Measurements from ENCODE around the gene TP53BP1. TPM values are rescaled to one million over a fixed set of nuclear protein-coding genes. Genes with fewer than 3 reads are reported as not detected.

The TP53BP1 gene
- total RNA-seq, 2 donors from 2014 or later, result 23.2 to 31.5 TPM

GRCh38 chr15:43408789-43409188, 84.2 kb downstream of the TP53BP1 start:
- H3K4me3 ChIP-seq, result no peak overlapping the region
- no peak overlapping the region for H3K27ac ChIP-seq
- DNase-seq (ENCODE audit: low spot score) (no peak), ATAC-seq (ENCODE audit: insufficient number of reproducible peaks, low FRiP score, low read depth) (no peak)
- TF ChIP-seq CTCF (IDR thresholded peaks at IDR 0.05), result no peak
- H3K36me3 ChIP-seq, result peaks cover 39% of the 10 kb centered on the region
- H3K9me3 ChIP-seq, result no peaks in the 10 kb centered on the region
- no peaks in the 10 kb centered on the region for H3K4me1 ChIP-seq (ENCODE audit: control insufficient read depth in 1 of 2, low read depth in 2 of 2)
- no peaks in the 10 kb centered on the region for H3K27me3 ChIP-seq (replicated peaks; ENCODE audit: insufficient read depth)

GRCh38 chr15:43406808-43407207, 86.1 kb downstream of the TP53BP1 start:
- TF ChIP-seq CTCF (IDR thresholded peaks at IDR 0.05), result no peak

GRCh38 chr15:43406189-43406588, 86.8 kb downstream of the TP53BP1 start:
- no peak for ATAC-seq (ENCODE audit: insufficient number of reproducible peaks, low FRiP score, low read depth)
- H3K36me3 ChIP-seq, result peaks cover 48% of the 10 kb centered on the region

More at GRCh38 chr15:43406808-43407207, 86.1 kb downstream of the TP53BP1 start:
- DNase-seq (ENCODE audit: low spot score), result no peak
- no peak for ATAC-seq (ENCODE audit: insufficient number of reproducible peaks, low FRiP score, low read depth)
- no peak overlapping the region for H3K27ac ChIP-seq
- no peaks in the 10 kb centered on the region for H3K27me3 ChIP-seq (replicated peaks; ENCODE audit: insufficient read depth)
- no peaks in the 10 kb centered on the region for H3K9me3 ChIP-seq
- peaks cover 46% of the 10 kb centered on the region for H3K36me3 ChIP-seq
- H3K4me1 ChIP-seq (ENCODE audit: control insufficient read depth in 1 of 2, low read depth in 2 of 2), result no peaks in the 10 kb centered on the region
- H3K4me3 ChIP-seq, result no peak overlapping the region

DNA sequence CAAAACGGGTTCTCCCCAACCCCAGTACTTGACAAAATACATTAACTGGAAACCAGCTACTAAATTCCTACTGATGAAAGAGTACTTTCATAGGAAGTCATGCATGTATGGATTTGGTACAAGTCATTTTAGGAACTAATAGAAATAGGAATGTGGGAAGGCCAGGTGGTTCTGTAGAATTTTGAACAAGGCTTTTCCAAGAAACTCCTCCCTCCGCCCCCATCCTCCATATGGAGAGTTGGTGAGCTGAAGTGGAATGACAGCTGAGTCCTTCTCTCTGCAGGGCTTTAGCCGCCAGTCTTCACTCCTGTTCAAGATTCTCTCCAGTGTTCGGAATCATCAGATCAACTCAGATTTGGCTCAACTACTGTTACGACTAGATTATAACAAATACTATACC, 88.8 kb downstream of the TP53BP1 start:
- no peak for DNase-seq (ENCODE audit: low spot score)

More at GRCh38 chr15:43406189-43406588, 86.8 kb downstream of the TP53BP1 start:
- no peak for TF ChIP-seq CTCF (IDR thresholded peaks at IDR 0.05)
- Histone ChIP-seq H3K9me3 (no peaks in the 10 kb centered on the region), H3K27me3 (replicated peaks; ENCODE audit: insufficient read depth) (no peaks in the 10 kb centered on the region), H3K4me3 (no peak overlapping the region), H3K4me1 (ENCODE audit: control insufficient read depth in 1 of 2, low read depth in 2 of 2) (no peaks in the 10 kb centered on the region), H3K27ac (no peak overlapping the region)
- no peak for DNase-seq (ENCODE audit: low spot score)

GRCh38 chr15:43403616-43404015, 89.3 kb downstream of the TP53BP1 start:
- no peaks in the 10 kb centered on the region for H3K27me3 ChIP-seq (replicated peaks; ENCODE audit: insufficient read depth)
- no peaks in the 10 kb centered on the region for H3K9me3 ChIP-seq
- no peak overlapping the region for H3K4me3 ChIP-seq
- peaks cover 51% of the 10 kb centered on the region for H3K36me3 ChIP-seq
- no peak overlapping the region for H3K27ac ChIP-seq
- DNase-seq (ENCODE audit: low spot score) (no peak), ATAC-seq (ENCODE audit: insufficient number of reproducible peaks, low FRiP score, low read depth) (no peak)
- no peak for TF ChIP-seq CTCF (IDR thresholded peaks at IDR 0.05)
- H3K4me1 ChIP-seq (ENCODE audit: control insufficient read depth in 1 of 2, low read depth in 2 of 2), result no peaks in the 10 kb centered on the region

More for the DNA sequence above, 88.8 kb downstream of the TP53BP1 start:
- Histone ChIP-seq H3K9me3 (no peaks in the 10 kb centered on the region), H3K36me3 (peaks cover 54% of the 10 kb centered on the region), H3K27me3 (replicated peaks; ENCODE audit: insufficient read depth) (no peaks in the 10 kb centered on the region), H3K4me3 (no peak overlapping the region), H3K27ac (no peak overlapping the region), H3K4me1 (ENCODE audit: control insufficient read depth in 1 of 2, low read depth in 2 of 2) (no peaks in the 10 kb centered on the region)
- TF ChIP-seq CTCF (IDR thresholded peaks at IDR 0.05), result no peak
- ATAC-seq (ENCODE audit: insufficient number of reproducible peaks, low FRiP score, low read depth), result no peak

Data from thoracic aorta (tissue), 2 donors.